Activated CD4-positive, alpha-beta T cell treated with anti-CD3 and anti-CD28 coated beads, Interleukin-2, Interleukin-6, amounts not matched to agents 100 ng/mL and 50 ng/mL, durations not matched to agents 16 hours and 8 hours (primary cell): Measurements from ENCODE around the gene C17orf50.

Experiments
- DNase-seq: peaks from one replicate; pipeline ENCODE4 v3.0.0-alpha.2; 2020

The C17orf50 gene

GRCh38 chr17:35757243-35757642, 3.4 kb upstream of the C17orf50 start:
- no peak for DNase-seq

- no peak for DNase-seq
These were observed 914 bp downstream of the C17orf50 start for GRCh38 chr17:35761601-35762000.

- DNase-seq = no peak
These were observed 3.1 kb downstream of the C17orf50 start for GRCh38 chr17:35763767-35764122.

GRCh38 chr17:35764123-35764991, 3.7 kb downstream of the C17orf50 start:
- peak; percentile 93 for DNase-seq

GRCh38 chr17:35765086-35765710, 4.5 kb downstream of the C17orf50 start:
- DNase-seq = no peak

- no peak for DNase-seq
These were observed 5.2 kb downstream of the C17orf50 start for GRCh38 chr17:35765756-35766488.

- no peak for DNase-seq
These were observed 5.8 kb downstream of the C17orf50 start for GRCh38 chr17:35766489-35766877.

- peak; percentile 28 for DNase-seq
These were observed 6.3 kb downstream of the C17orf50 start for GRCh38 chr17:35766903-35767510.

GRCh38 chr17:35768797-35769196, 8.1 kb downstream of the C17orf50 start:
- DNase-seq = no peak

GRCh38 chr17:35769895-35770486, 9.3 kb downstream of the C17orf50 start:
- no peak for DNase-seq

GRCh38 chr17:35773129-35773528, 12.4 kb downstream of the C17orf50 start:
- no peak for DNase-seq

GRCh38 chr17:35773679-35774425, 13.2 kb downstream of the C17orf50 start:
- no peak for DNase-seq

GRCh38 chr17:35774499-35774898, 13.8 kb downstream of the C17orf50 start:
- DNase-seq = no peak

GRCh38 chr17:35775039-35775438, 14.4 kb downstream of the C17orf50 start:
- DNase-seq = no peak

GRCh38 chr17:35775583-35775982, 14.9 kb downstream of the C17orf50 start:
- DNase-seq = no peak

GRCh38 chr17:35778641-35779196, 18.0 kb downstream of the C17orf50 start:
- no peak for DNase-seq

GRCh38 chr17:35780950-35781349, 20.3 kb downstream of the C17orf50 start:
- DNase-seq = no peak

GRCh38 chr17:35784895-35785294, 24.2 kb downstream of the C17orf50 start:
- no peak for DNase-seq

- no peak for DNase-seq
These were observed 26.3 kb downstream of the C17orf50 start for GRCh38 chr17:35786941-35787432.

- no peak for DNase-seq
These were observed 28.0 kb downstream of the C17orf50 start for GRCh38 chr17:35788477-35789368.

GRCh38 chr17:35790841-35791240, 30.2 kb downstream of the C17orf50 start:
- DNase-seq = no peak
